GM19043 (cell line): ENCODE data around the gene CRNKL1.
"Not testable (repeated sequence)": the region's sequence is repeated elsewhere in the genome, so short reads cannot be mapped to it uniquely, and the experiment has no call there.

Source experiments
- ATAC-seq: cut with Tn5 transposase; IDR thresholded peaks from one replicate; pipeline ENCODE4 v1.9.1; 2021; ENCODE audit warnings: low read depth; ENCODE audit not compliant: unreplicated experiment

CRNKL1 gene

DNA sequence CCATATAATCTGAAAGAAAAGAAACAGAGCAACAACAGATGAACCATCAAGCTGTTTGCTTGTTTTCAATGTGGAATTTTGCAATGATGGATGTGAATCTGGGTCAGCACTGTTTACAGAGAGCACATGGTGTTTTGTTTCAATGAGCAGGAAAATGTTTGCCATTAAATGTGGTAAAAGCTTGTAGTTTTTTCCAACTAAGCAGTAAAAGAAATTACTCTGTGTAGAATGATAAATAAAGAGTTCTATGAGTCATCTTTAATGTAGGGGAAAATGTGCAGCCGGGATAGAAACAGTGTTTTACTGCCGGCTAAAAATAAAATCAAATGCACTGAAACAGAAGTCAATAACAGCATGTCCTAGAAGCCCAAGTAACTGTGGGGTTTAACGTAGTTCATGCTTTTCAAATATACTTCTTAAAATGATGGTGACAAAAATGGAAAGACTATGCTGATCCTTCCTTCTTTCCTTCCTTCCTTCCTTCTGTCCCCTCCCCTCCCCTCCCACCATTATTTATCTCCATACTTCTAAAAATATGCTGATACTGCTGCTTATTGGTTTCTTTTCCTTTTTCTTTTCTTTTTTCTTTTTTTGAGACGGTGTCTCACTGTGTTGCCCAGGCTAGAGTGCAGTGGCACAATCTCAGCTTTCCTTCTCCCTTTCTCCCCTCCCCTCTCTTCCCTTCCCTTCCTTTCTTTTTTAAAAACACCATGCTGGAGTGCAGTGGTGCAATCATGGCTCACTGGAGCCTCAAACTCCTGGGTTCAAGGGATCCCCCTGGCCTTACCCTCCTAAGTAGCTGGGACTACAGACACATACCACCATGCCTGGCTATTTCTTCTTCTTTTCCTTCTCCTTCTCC, 41.4 kb downstream of the CRNKL1 start:
- no peak for ATAC-seq

- no peak for ATAC-seq
Observed at GRCh38 chr20:20009784-20010253, 42.4 kb downstream of the CRNKL1 start.

DNA sequence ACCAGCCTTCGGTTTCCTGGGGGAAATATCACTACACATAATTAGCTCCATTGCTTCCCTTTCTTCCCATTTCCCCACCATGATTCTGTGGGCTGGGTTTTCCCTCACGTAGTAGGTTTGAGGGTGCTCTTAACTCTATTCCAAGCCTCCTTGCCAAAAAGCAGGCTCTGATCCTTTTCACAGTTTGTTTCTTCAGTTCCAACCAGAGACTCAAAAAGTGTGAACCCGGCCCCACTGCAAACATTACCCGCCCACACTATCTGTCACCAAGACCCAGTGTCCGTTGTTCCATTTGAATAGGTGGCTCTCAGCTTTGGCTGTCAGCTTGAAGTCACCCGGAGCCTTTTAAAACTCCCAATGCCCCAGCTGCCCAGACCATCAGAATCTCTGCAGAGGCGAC, 46.9 kb downstream of the CRNKL1 start:
- no peak for ATAC-seq

- not testable (repeated sequence) for ATAC-seq
Observed at GRCh38 chr20:20003955-20004322, 48.3 kb downstream of the CRNKL1 start.

GRCh38 chr20:20003031-20003954, 49.0 kb downstream of the CRNKL1 start:
- ATAC-seq = no peak

DNA sequence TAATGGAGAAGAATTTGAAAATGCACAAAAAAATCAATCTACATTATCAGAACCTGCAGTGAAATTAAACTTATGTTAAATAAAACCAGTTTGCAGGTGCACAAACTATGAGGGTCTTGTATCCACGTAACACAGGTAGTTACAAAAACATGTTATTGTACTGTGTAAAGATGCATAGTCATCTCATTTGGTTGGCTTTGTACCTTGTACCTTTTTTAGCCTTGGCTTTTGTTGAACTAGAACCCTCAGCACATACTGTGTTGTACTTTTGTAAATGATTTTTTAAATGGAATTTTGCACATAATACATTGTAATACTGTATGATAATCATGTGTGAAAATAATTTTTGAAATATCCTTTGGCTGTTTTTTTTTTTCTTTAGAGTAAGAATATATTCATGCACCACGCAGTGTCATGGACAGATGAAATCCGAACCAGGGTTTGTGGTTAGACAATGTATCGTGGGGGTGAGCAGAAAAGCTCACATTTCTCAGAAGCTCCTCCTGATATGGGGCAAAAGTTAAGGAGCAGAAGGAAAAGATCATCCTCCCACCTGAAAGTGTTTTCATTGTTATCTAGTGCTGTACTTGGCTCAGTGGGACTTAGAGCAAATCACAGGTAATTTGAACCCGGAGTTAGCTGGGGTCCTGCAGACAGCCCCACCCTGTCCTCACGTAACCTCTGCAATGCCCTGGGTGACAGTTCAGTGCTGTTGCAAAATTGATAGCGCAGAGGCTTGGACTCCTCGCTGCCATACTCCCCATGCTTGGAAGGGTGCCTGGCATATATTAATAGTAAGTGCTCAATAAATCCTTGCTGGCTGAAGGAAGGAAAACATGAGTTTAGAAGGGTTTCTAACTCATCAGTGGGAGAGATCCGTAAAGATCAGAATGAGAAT, 49.9 kb downstream of the CRNKL1 start:
- ATAC-seq = no peak

DNA sequence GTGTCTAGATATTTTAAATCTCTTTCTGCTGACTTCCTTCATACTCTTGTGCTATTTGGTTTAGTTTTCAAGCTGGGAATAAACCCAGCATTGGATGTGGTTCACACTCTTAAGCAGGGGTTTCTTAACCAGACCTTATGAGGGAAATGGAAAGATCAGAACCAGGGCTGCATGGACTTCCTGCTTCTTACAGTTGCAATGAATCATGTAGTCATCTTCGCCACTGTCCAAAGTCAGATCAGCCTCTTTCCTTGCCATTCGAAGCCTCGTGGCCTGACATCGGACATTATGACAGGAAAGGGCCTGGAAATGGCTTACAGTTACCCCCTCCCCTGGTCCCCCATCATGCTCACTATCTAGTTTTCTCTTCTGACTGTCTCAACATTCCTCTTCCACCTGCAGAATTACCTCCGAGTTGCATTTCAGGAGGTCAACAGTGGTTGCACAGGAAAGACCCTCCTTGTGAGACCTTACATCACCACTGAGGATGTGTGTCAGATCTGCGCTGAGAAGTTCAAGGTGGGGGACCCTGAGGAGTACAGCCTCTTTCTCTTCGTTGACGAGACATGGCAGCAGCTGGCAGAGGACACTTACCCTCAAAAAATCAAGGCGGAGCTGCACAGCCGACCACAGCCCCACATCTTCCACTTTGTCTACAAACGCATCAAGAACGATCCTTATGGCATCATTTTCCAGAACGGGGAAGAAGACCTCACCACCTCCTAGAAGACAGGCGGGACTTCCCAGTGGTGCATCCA, 51.9 kb downstream of the CRNKL1 start:
- no peak for ATAC-seq

DNA sequence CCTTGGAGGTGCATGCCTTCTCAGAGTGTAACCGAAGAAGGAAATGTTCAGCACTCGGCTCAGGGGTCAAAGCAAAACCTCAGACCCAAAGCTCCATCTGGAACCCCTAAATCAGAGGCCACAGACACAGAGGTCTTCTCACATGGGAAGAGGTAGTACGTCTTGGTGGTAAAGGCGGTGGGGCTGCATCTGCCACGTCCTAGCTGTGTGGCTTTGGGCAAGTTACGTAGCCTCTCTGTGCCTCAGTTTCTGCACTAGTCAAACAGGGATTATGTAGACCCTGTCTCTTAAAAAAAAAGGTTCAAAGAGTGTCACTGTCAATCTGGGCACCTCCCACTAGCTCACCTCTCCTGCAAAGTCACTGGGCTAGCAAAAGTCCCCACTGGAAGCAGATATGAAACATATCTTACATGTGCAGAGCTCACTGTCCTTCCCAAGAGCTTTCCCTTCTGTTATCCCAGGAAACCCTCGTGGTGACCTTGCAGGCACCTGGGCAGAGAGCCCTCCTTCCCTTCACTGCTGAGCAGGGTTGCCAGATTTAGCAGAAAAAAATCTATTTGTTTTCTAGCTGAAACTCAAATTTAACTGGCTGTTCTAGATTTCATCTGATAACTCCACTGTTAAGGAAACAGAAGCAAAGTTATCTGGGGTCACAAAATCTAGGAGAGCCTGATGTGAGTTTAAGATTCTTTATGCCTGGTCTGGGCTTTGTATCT, 53.1 kb downstream of the CRNKL1 start:
- ATAC-seq = no peak

GRCh38 chr20:19996917-19997316, 55.3 kb downstream of the CRNKL1 start:
- no peak for ATAC-seq

DNA sequence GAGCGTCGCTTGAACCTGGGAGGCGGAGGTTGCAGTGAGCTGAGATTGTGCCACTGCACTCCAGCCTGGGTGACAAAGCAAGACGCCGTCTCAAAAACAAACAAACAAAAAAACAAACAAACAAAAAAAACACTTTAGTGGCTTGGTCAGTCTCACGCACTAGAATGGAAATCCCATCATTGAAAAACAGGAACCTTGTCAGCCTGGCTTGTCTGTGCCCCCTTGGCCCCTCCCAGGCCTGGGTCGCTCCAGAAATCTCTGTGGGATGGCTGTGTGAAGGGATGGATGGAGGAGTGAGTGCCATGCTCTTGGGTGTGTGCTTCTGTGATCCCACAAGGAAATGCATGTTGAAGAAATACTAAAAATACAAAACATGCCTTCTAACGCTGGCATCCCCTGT, 56.0 kb downstream of the CRNKL1 start:
- ATAC-seq = no peak

DNA sequence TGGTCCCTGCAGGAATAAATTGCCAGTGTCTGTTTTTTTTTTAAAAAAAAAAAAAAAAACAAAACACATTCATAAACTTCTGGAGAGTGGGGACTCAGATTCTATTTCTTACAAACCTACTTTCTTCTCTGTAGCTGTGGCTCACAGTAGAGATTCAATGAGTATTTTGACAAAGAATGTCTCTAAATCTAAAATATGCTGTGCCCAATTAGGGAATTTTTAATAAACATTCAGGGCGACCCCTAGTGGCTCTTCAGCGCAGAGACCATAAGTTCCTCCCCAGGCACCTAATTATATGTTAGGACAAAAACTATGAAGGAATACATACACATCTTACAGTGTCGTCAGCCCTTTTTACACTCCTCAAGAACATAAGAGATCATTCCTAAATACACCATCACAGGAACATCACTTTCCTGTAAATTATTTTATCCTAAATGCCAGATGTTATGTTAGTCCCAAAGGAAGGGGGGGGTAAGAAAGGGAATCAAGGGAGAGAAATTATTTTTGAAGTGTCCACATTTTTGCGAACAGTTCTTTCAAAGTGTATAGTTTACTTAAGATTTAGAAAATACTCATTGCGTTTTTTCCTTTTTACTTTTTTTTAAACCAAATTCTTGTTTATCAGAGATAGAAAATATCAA, 56.9 kb downstream of the CRNKL1 start:
- ATAC-seq = no peak

DNA sequence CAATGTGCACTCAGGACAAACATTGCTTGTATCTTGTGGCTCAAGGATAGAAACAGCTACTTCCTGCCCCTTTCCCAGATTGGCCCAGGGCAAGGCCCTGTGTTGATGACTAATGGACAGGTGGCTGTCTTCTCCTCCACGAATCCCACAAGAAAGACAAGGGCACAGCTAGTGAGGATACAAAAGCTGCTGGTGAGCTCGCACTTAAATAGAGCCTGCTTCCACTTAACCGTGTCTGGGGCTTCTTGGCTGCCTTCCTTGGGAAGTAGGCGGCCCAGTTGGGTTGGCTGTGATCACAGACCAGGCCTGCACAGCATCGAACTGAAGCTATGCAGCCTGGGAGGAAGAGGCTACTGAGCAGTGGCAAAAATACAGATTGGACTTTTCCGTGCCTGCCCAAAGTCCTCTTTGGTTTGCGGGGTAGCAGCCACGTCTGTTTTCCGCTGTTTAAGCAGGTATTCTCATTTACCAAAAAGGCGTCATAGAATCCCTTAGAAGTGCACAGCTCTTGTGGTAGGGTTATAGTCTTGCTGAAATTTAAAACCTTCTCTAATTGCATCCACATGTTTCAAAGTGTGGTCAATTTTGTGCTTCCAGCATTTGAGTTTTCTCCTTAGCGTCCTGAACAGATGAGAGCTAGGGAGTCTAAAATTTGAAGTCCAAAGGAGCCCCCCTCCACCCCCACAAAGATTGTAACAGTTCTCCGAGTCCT, 58.2 kb downstream of the CRNKL1 start:
- no peak for ATAC-seq

- no peak for ATAC-seq
Observed at GRCh38 chr20:19992996-19993908, 59.0 kb downstream of the CRNKL1 start.

DNA sequence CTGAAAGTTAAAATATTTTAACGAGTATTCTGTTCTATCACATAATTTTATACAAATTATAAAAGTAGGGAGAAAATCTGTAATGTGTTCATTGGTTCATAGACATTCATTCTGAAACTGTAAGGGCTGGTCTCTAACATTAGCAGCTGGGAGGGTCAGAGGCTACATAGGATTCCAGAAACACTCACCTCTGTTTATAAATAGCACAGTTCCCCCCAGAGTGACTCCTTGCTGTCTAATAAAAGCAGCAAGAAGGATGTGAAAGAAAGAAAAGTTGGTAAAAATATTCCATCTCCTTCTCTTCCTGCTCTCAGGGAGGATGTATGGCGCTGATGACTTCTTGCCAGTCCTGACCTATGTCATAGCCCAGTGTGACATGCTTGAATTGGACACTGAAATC, 60.4 kb downstream of the CRNKL1 start:
- no peak for ATAC-seq

DNA sequence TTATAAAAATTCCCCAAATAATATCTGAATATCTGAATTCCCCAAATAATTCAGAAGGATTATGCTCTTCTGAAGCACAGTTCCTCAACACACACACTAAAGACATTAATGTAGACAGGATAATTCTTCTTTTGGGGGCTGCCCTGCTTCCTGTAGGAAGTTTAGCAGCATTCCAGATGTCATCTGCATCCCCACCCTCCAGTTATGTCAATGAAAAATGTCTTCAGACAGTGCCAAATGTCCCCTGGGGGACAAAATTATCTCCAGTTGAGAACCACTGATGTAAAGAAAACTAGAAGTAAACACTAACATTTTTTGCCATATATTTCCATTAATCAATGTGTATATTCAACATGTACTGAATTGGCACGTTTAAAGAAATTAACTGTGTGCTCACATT, 61.0 kb downstream of the CRNKL1 start:
- no peak for ATAC-seq

GRCh38 chr20:19990850-19991249, 61.4 kb downstream of the CRNKL1 start:
- ATAC-seq = no peak

GRCh38 chr20:19987046-19987445, 65.2 kb downstream of the CRNKL1 start:
- ATAC-seq = no peak
